Lung microvascular endothelial cell (primary cell): Measurements from ENCODE around the gene WFIKKN1. TPM values are rescaled to one million over a fixed set of nuclear protein-coding genes. Genes with fewer than 3 reads are reported as not detected.

ENCODE experiments used
- DNase-seq, 2 donors: peaks; one replicate each; pipeline versions ENCODE4 v3.0.0 to v3.0.0-alpha.2; 2010; ENCODE audit warnings: low read depth in 2 of 2
- total RNA-seq: library from RNA; depleted of rRNA; stranded (reverse); fragments of >200 nt; gene quantifications from 2 replicates; pipeline ENCODE4 v1.2.1, GENCODE V29; 2014

Gene WFIKKN1
- total RNA-seq, 1 donor from 2014 or later, result 0.20 TPM

- DNase-seq, result no peak
These were observed 43.6 kb downstream of the WFIKKN1 start for GRCh38 chr16:674214-674881.

GRCh38 chr16:674968-675883 is 44.4 kb downstream of the WFIKKN1 start, which contains the start of gene RHBDL1:
Gene RHBDL1 (plus strand): TSS chr16:675671. CDS start chr16:675791, 120 bp downstream.
- DNase-seq, result peak in 1 of 2 donors; percentile 18

GRCh38 chr16:675884-676564 is 45.2 kb downstream of the WFIKKN1 start:
- no peak for DNase-seq

GRCh38 chr16:676565-676902 is 45.7 kb downstream of the WFIKKN1 start:
- DNase-seq, result no peak

- no peak for DNase-seq
These were observed 46.1 kb downstream of the WFIKKN1 start for GRCh38 chr16:676913-677312.

- DNase-seq, result no peak
These were observed 46.8 kb downstream of the WFIKKN1 start for GRCh38 chr16:677316-678190.

GRCh38 chr16:678209-678857 is 47.5 kb downstream of the WFIKKN1 start:
- no peak for DNase-seq

GRCh38 chr16:678858-679813 is 48.4 kb downstream of the WFIKKN1 start:
- DNase-seq, result peak; percentile 49 to 77

- DNase-seq, result peak; percentile 90 to 95
These were observed 49.2 kb downstream of the WFIKKN1 start, which contains the start of gene STUB1 for GRCh38 chr16:679814-680624. Gene STUB1 (plus strand): TSS chr16:680410. CDS start chr16:680526, 116 bp downstream.

GRCh38 chr16:680625-680945 is 49.8 kb downstream of the WFIKKN1 start:
- DNase-seq, result no peak

GRCh38 chr16:680967-681745 is 50.4 kb downstream of the WFIKKN1 start:
- DNase-seq, result peak; percentile 43 to 45

- no peak for DNase-seq
These were observed 51.1 kb downstream of the WFIKKN1 start for GRCh38 chr16:681746-682427.

- DNase-seq, result no peak
These were observed 52.0 kb downstream of the WFIKKN1 start for GRCh38 chr16:682493-683395.

GRCh38 chr16:683396-684070 is 52.7 kb downstream of the WFIKKN1 start:
- DNase-seq, result peak in 1 of 2 donors; percentile 20
